Measurements from ENCODE around the gene HOXB2. TPM values are rescaled to one million over a fixed set of nuclear protein-coding genes. Genes with fewer than 3 reads are reported as not detected.

The HOXB2 gene
- total RNA-seq, 1 experiment from 2014 or later: not detected

DNA sequence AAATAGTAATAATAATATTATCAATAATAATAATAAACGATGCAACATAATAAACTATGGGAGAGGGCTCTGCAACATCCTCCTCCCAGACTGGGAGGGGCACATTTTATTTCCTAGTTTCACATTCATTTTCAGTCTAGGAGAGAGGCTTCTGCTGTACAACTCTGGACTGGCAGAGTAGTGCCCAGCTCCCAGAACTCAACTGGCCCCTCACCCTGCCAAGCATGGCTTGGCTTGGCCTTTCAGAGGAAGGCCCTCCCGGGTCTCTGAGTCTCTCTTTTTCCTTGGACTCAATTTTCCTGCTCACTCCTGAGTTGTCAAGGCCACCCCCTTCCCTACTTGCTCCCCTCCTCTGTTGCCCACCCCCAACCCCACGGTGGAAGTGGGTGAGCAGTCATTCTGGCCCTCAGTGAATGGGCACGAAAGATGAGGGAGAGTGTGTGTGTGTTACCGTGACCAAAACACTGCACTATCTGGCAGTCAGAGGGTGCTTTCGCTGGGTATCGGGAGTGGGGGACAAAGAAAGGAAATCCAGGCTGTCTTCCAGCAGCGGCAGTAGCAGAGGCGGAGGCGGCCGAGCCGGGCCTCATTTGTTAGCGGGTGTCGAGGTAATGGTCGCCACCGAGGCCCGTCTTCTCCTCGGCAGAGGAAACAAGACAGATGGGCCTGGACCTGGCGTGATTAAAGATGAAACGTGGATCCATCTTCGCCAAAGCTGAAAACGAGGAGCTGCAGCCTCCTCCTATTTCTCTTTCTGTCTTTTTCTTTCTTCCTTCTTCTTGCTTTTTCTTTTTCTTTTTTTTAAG is 31.0 kb upstream of the HOXB2 start:
- TF ChIP-seq, protein P1, sequence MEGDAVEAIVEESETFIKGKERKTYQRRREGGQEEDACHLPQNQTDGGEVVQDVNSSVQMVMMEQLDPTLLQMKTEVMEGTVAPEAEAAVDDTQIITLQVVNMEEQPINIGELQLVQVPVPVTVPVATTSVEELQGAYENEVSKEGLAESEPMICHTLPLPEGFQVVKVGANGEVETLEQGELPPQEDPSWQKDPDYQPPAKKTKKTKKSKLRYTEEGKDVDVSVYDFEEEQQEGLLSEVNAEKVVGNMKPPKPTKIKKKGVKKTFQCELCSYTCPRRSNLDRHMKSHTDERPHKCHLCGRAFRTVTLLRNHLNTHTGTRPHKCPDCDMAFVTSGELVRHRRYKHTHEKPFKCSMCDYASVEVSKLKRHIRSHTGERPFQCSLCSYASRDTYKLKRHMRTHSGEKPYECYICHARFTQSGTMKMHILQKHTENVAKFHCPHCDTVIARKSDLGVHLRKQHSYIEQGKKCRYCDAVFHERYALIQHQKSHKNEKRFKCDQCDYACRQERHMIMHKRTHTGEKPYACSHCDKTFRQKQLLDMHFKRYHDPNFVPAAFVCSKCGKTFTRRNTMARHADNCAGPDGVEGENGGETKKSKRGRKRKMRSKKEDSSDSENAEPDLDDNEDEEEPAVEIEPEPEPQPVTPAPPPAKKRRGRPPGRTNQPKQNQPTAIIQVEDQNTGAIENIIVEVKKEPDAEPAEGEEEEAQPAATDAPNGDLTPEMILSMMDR (conservative IDR thresholded peaks at IDR 0.05): no peak
- no peak overlapping the region for H3K27ac Mint-ChIP-seq
- Histone ChIP-seq H3K4me2 (ENCODE audit: insufficient read depth, insufficient read length, low read length) (no peak overlapping the region), H3K4me1 (ENCODE audit: insufficient read depth, low read length) (no peaks in the 10 kb centered on the region), H2AK5ac (ENCODE audit: insufficient read length, low read length) (no peak overlapping the region), H3T11ph (ENCODE audit: low read length) (no peak overlapping the region), H2AFZ (ENCODE audit: low read length) (no peak overlapping the region), H4K8ac (replicated peaks; ENCODE audit: insufficient read length, low read depth, low read length) (no peak overlapping the region), H4K91ac (ENCODE audit: insufficient read length, low read depth, low read length) (no peak overlapping the region), H3K4ac (ENCODE audit: low read depth, low read length) (no peak overlapping the region), H3K56ac (ENCODE audit: insufficient read length, low read depth, low read length) (no peak overlapping the region), H4K20me1 (ENCODE audit: control insufficient read depth, insufficient read depth, insufficient read length) (peaks cover 2% of the 10 kb centered on the region), H3K9ac (ENCODE audit: extremely low read depth, insufficient read length, low read length) (no peak overlapping the region), H3K27ac (ENCODE audit: insufficient read length, low read depth, low read length) (no peak overlapping the region), H3K23ac (ENCODE audit: insufficient read length, low read depth, low read length) (no peak overlapping the region), H3K23me2 (ENCODE audit: insufficient read length, low read depth, low read length, poor library complexity, severe bottlenecking) (no peaks in the 10 kb centered on the region), H2BK12ac (ENCODE audit: insufficient read length, low read depth, low read length) (no peak overlapping the region), H3K27me3 (ENCODE audit: insufficient read depth, low read length) (peaks cover 96% of the 10 kb centered on the region), H3K14ac (ENCODE audit: insufficient read depth, low read length) (no peak overlapping the region), H2BK120ac (ENCODE audit: low read depth, low read length, poor library complexity, severe bottlenecking) (no peak overlapping the region), H2BK15ac (ENCODE audit: low read depth, low read length) (no peak overlapping the region), H3K79me2 (ENCODE audit: insufficient read depth, low read length) (no peaks in the 10 kb centered on the region), H3K18ac (ENCODE audit: insufficient read length, low read depth, low read length) (no peak overlapping the region), H3K79me1 (ENCODE audit: insufficient read depth, low read depth, low read length, poor library complexity, severe bottlenecking) (no peaks in the 10 kb centered on the region), H2BK20ac (ENCODE audit: low read depth, low read length, poor library complexity, severe bottlenecking) (no peak overlapping the region), H2BK5ac (ENCODE audit: insufficient read length, low read length) (no peak overlapping the region), H3K9me3 (ENCODE audit: control insufficient read depth, low read depth, low read length) (no peaks in the 10 kb centered on the region), H4K5ac (ENCODE audit: insufficient read length, low read depth, low read length) (no peak overlapping the region)
- H3K4me1 Mint-ChIP-seq: peaks cover 2 to 28% of the 10 kb centered on the region in 2 experiments
- H3K27me3 Mint-ChIP-seq (ENCODE audit: low read depth): peaks cover 29% of the 10 kb centered on the region
- H3K9me3 Mint-ChIP-seq: peaks cover 7 to 16% of the 10 kb centered on the region in 2 experiments; a peak in 4 of 5 replicates
- no CpG with 5 or more reads among the region's 22 CpGs for WGBS (ENCODE audit: extremely low coverage, insufficient read length, low lambda C conversion rate)
- no peak for DNase-seq
- no peak overlapping the region for H3K4me3 Mint-ChIP-seq
- H3K36me3 Mint-ChIP-seq (ENCODE audit: insufficient read depth in 1 of 3, low read depth in 3 of 3): no peaks in the 10 kb centered on the region; a peak in 2 of 7 replicates
